Body of pancreas (tissue), 4 donors: ENCODE results near the gene DNAJC18. TPM values are rescaled to one million over a fixed set of nuclear protein-coding genes. Genes with fewer than 3 reads are reported as not detected.
"Not testable (repeated sequence)": the region's sequence is repeated elsewhere in the genome, so short reads cannot be mapped to it uniquely, and the experiment has no call there.

ENCODE experiments used
- ATAC-seq: fragments of 150-250 bp; one replicate; pipeline ENCODE4 v1.9.1; 2016
- DNase-seq, 4 donors: peaks; one replicate each; pipeline ENCODE4 v3.0.0-alpha.2; 2019
- H3K27ac ChIP-seq, 4 donors: fragments of 200-600 bp; sonication (generic); 1 replicate in 3 of 4; 2 replicates in 1 of 4; pipeline versions ENCODE4 v1.5.1 to v1.6.1; 2016 to 2019; ENCODE audit warnings: mild to moderate bottlenecking in 1 of 4, mixed read lengths in 1 of 4, moderate library complexity in 1 of 4
- H3K27me3 ChIP-seq, 2 donors: fragments of 200-600 bp; sonication (generic); one replicate each; pipeline ENCODE4 v1.6.0; 2016; ENCODE audit warnings: mild to moderate bottlenecking in 1 of 2
- H3K36me3 ChIP-seq, 2 donors: fragments of 200-600 bp; sonication (generic); replicated peaks in 1 of 2; 2 replicates each; pipeline ENCODE4 v1.5.1; 2016; ENCODE audit warnings: low read depth in 2 of 2; ENCODE audit not compliant: insufficient read depth in 1 of 2
- H3K4me1 ChIP-seq: fragments of 200-600 bp; sonication (generic); one replicate; pipeline ENCODE4 v1.6.0; 2016
- H3K4me3 ChIP-seq, 2 donors: fragments of 200-600 bp; sonication (generic); 1 replicate in 1 of 2; 2 replicates in 1 of 2; pipeline ENCODE4 v1.5.1; 2016 to 2019
- H3K9me3 ChIP-seq, 3 donors: fragments of 200-600 bp; sonication (generic); 1 replicate in 2 of 3; 2 replicates in 1 of 3; pipeline ENCODE4 v1.5.1; 2016
- CTCF ChIP-seq, 7 experiments: fragments of 450-650 bp in 4 of 7; fragments of 200-600 bp in 3 of 7; sonication (generic) in 3 of 7; IDR thresholded peaks; one replicate each; pipeline ENCODE4 v1.5.1; 2016 to 2019; ENCODE audit warnings: antibody characterized with exemption in 7 of 7
- POLR2A ChIP-seq, 3 donors: fragments of 450-650 bp; IDR thresholded peaks; one replicate each; pipeline ENCODE4 v1.6.1; 2016; ENCODE audit warnings: antibody characterized with exemption in 3 of 3, mild to moderate bottlenecking in 2 of 3
- WGBS, 2 donors: methylation state at CpG; one replicate each; pipeline ENCODE4 v1.1.5; 2017; 5-methylcytosine and 5-hydroxymethylcytosine counted together
- intact Hi-C: fragments of 100-400 bp; cut with DNase I; formaldehyde crosslinking; loops from one replicate; pipeline ENCODE4 v1.15.1; 2023
- total RNA-seq, 2 donors: library from RNA; depleted of rRNA; stranded (reverse); fragments of >200 nt; gene quantifications; one replicate each; pipeline ENCODE4 v1.1.0, GENCODE V29; 2016

Gene DNAJC18
- total RNA-seq, result 1 to 10 TPM; 1.6 to 3.0 TPM

DNA sequence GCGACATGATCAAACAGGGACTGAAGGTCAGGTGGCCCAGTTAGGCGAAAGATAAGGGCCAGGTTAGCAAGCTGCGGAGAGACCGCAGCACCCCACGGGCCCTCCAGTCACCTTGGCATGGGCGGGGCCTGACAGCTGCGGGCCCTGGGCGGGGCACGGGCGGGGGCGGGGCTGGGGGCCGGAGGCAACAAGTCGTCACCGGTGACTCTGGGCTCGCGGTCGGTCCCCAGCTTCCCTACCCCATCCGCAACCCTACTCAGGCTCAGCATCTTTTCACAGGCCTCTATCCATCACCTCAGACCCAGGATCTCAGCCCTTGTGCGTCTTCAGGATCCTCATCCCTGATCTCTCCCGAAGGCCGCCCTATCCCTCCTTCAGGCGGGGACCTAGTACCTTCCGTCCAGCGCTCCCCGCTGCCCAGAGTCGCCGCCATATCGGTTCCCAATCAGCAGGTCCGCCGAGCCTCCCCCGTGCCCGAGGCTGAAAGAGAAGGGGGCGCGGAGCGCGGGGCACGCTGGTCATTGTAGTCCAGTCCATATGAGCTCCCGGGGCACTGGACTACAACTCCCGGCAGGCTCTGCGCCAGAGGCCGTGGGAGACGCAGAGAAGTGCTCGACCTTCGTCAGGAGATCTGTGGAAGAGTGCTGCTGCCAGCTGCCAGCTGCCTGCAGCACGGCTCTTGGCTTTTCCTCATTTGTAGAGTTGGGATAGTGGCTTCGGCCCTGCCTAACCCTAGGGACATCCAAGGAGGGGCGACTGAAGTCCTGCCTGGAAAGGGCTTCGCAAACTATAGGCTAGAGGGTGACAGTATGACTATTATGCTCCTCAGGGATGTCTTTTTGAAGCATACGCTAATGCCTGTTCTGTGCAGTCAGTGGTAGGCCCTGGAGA, at the start of gene DNAJC18:
TSS of gene DNAJC18 (minus strand) at position 513 of the 891 bp plus-strand sequence. CDS start at position 433, 80 bp downstream.
- peak within 1 kb of the TSS; percentile 74 to 96 (median 94) for H3K27ac ChIP-seq
- H3K9me3 ChIP-seq, result no peaks in the 10 kb centered on the region
- TF ChIP-seq CTCF (IDR thresholded peaks at IDR 0.05) (peak in 1 of 7 experiments; percentile 1), POLR2A (IDR thresholded peaks at IDR 0.05) (peak in 2 of 3 donors; percentile 52 to 68)
- WGBS, 2 donors, result 3 to 7% methylated on average over 24 to 49 of the region's 49 CpGs
- peak; percentile 89 to 98 (median 96) for DNase-seq
- peak; percentile 95 for ATAC-seq
- intact Hi-C loops, result no loop called here
- no peaks in the 10 kb centered on the region for H3K27me3 ChIP-seq
- no peaks in the 10 kb centered on the region for H3K36me3 ChIP-seq
- H3K4me1 ChIP-seq, result peaks cover 10% of the 10 kb centered on the region
- peak within 1 kb of the TSS; percentile 42 to 92 for H3K4me3 ChIP-seq

DNA sequence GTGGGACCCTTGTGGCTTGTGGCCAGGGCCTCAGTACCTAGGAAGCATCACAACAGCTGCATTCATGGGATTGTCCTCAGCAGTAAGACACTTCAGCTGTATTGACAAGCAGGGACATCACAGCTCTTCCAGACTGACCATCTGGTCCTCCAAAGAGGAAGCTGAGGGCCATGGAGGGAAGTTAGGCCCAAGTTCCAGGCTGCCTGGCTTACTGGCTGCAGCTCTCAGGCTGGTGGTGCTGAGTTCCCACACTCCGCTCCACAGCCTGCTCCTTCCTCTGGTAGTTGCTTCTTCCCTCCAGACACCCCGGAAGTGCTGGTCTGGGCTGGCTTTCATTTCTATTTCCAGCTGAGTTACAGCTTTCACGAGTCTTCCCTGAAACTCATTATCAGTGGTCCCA, 48.9 kb upstream of the DNAJC18 start:
- H3K4me3 ChIP-seq, result no peak overlapping the region
- no peaks in the 10 kb centered on the region for H3K9me3 ChIP-seq
- H3K27ac ChIP-seq, result peak overlapping the region in 1 of 4 donors; percentile 48
- WGBS, 2 donors, result 78 to 93% methylated on average over 3 of the region's 3 CpGs
- no peak for TF ChIP-seq CTCF (IDR thresholded peaks at IDR 0.05)
- TF ChIP-seq POLR2A (IDR thresholded peaks at IDR 0.05), result no peak
- intact Hi-C loops, result no loop called here
- DNase-seq (peak in 1 of 4 donors; percentile 67), ATAC-seq (no peak)
- peaks cover 4% of the 10 kb centered on the region for H3K4me1 ChIP-seq
- H3K36me3 ChIP-seq, result no peaks in the 10 kb centered on the region
- H3K27me3 ChIP-seq, result no peaks in the 10 kb centered on the region

DNA sequence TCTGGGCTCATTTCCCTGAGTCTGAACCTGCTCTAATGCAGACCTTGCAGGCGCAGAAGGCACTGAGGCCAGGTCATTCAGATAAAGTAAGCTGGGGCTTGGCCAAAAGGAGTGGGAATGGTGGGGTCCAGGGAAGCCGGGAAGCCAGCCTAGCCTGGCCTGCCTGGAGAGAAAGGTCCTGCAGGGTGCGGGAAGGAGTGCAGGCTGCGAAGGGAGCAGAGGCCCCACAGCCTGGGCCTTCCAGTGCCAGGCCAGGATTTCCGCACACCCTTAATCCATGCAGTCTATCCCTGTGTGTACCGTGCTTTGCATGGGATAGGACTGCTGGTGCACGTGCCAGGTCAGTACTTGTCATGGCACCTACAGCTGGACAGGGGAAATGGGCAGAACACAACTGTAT, 46.9 kb upstream of the DNAJC18 start:
- Histone ChIP-seq H3K27ac (no peak overlapping the region), H3K4me3 (no peak overlapping the region), H3K9me3 (no peaks in the 10 kb centered on the region), H3K27me3 (no peaks in the 10 kb centered on the region), H3K4me1 (peaks cover 9% of the 10 kb centered on the region), H3K36me3 (no peaks in the 10 kb centered on the region)
- no peak for ATAC-seq
- no peak for DNase-seq
- TF ChIP-seq CTCF (IDR thresholded peaks at IDR 0.05) (no peak), POLR2A (IDR thresholded peaks at IDR 0.05) (no peak)
- intact Hi-C loops, result no loop called here
- 78 to 84% methylated on average over 7 of the region's 7 CpGs for WGBS, 2 donors

DNA sequence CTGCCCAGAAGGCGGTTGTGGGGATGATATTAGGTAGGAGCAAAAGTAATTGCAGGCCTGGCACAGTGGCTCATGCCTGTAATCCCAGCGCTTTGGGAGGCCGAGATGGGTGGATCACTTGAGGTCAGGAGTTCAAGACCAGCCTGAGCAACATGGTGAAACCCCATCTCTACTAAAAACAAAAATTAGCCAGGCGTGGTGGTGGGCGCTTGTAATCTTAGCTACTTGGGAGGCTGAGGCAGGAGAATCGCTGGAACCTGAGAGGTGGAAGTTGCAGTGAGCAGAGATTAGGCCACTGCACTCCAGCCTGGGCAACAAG, 43.5 kb upstream of the DNAJC18 start:
- WGBS, 2 donors, result 69 to 87% methylated on average over 6 of the region's 6 CpGs
- DNase-seq, H3K36me3 ChIP-seq, H3K4me3 ChIP-seq, H3K4me1 ChIP-seq, intact Hi-C loops, ATAC-seq, H3K27me3 ChIP-seq, H3K9me3 ChIP-seq: not testable (repeated sequence)
- peak overlapping the region in 3 of 4 donors; percentile 68 to 86 (median 72) for H3K27ac ChIP-seq

DNA sequence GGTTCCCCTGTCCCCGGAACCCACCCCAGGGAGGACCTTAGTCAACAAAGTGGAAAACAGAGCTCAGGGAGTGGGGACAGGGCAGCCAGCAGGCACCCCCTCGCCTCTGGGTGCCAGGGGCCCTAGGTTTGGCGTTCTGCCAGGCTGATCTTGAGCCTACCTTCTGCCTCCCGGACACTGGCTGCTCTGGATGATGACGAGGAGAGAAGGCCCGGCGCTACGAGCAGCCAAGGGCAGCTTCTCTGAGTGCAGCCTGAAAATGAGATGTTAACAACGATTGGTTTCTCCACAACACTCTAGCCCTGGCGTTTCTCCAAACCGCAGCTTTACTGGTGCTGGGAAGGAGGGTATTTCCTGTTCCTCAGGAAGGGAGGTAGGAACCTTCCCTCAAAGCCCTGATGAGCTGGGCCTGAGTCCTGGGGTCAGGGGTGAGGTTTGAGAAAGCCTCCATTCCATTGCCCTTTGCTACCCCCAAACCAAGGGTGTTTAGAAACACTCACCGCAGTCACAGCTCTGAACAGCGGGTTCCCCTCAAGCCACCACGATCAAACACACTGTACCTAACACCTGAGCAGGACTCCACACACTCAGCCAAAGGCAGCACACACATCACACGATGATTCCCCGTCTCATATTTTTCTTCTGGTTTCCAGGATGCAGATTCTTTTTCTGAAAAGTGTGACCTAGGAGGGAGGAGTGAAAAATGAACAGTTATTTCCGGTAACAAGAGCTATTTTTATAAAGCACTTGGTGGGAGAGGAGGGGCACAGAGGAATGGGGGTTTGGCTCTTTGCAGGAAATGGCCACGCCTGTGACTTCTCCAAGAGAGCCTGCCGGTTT, 42.9 kb upstream of the DNAJC18 start, which contains the start of gene STING1:
TSS of gene STING1 (minus strand) at position 709 of the 840 bp plus-strand sequence. CDS start 1,054 bp downstream, outside the sequence.
- DNase-seq (peak; percentile 62 to 84 (median 74)), ATAC-seq (peak; percentile 65)
- WGBS, 2 donors, result 41% methylated on average over 18 to 19 of the region's 19 CpGs
- peak in 2 of 3 donors; percentile 16 to 18 for TF ChIP-seq POLR2A (IDR thresholded peaks at IDR 0.05)
- TF ChIP-seq CTCF (IDR thresholded peaks at IDR 0.05), result no peak
- Histone ChIP-seq H3K27ac (peak within 1 kb of the TSS; percentile 33 to 86 (median 70)), H3K4me1 (peaks cover 9% of the 10 kb centered on the region), H3K9me3 (no peaks in the 10 kb centered on the region), H3K27me3 (no peaks in the 10 kb centered on the region), H3K4me3 (no peak within 1 kb of the TSS), H3K36me3 (no peaks in the 10 kb centered on the region)
- intact Hi-C loops, result no loop called here
